Lung microvascular endothelial cell (primary cell): ENCODE results near the gene PHOX2B. TPM values are rescaled to one million over a fixed set of nuclear protein-coding genes. Genes with fewer than 3 reads are reported as not detected.

Source experiments
- DNase-seq, 2 donors: peaks; one replicate each; pipeline versions ENCODE4 v3.0.0 to v3.0.0-alpha.2; 2010; ENCODE audit warnings: low read depth in 2 of 2
- total RNA-seq: library from RNA; depleted of rRNA; stranded (reverse); fragments of >200 nt; gene quantifications from 2 replicates; pipeline ENCODE4 v1.2.1, GENCODE V29; 2014

The PHOX2B gene
- total RNA-seq: not detected in 2 replicates

- no peak for DNase-seq
Measured at GRCh38 chr4:41748571-41749475, at the start of gene PHOX2B. Gene PHOX2B, minus strand, starts transcription at chr4:41748725. Its CDS starts 115 bp downstream, at chr4:41748610.

- no peak for DNase-seq
Measured at GRCh38 chr4:41797260-41797659, 48.7 kb upstream of the PHOX2B start.

- no peak for DNase-seq
Measured at GRCh38 chr4:41796545-41797210, 48.2 kb upstream of the PHOX2B start.

GRCh38 chr4:41795796-41796385, 47.4 kb upstream of the PHOX2B start:
- DNase-seq: no peak

GRCh38 chr4:41792166-41792565, 43.6 kb upstream of the PHOX2B start:
- no peak for DNase-seq

- no peak for DNase-seq
Measured at GRCh38 chr4:41791557-41791956, 43.0 kb upstream of the PHOX2B start.

- no peak for DNase-seq
Measured at GRCh38 chr4:41787931-41788330, 39.4 kb upstream of the PHOX2B start.

- no peak for DNase-seq
Measured at GRCh38 chr4:41785665-41786064, 37.1 kb upstream of the PHOX2B start.

GRCh38 chr4:41784191-41784979, 35.9 kb upstream of the PHOX2B start:
- DNase-seq: no peak

GRCh38 chr4:41776466-41776865, 27.9 kb upstream of the PHOX2B start:
- DNase-seq: no peak

- DNase-seq: no peak
Measured at GRCh38 chr4:41763729-41764128, 15.2 kb upstream of the PHOX2B start.

GRCh38 chr4:41758884-41759283, 10.4 kb upstream of the PHOX2B start:
- DNase-seq: no peak

GRCh38 chr4:41757521-41758156, 9.1 kb upstream of the PHOX2B start:
- DNase-seq: peak in 1 of 2 donors; percentile 39

- no peak for DNase-seq
Measured at GRCh38 chr4:41753942-41754341, 5.4 kb upstream of the PHOX2B start.

GRCh38 chr4:41752081-41752836, 3.7 kb upstream of the PHOX2B start:
- no peak for DNase-seq

- DNase-seq: no peak
Measured at GRCh38 chr4:41751449-41752061, 3.0 kb upstream of the PHOX2B start.

- DNase-seq: no peak
Measured at GRCh38 chr4:41750626-41751448, 2.3 kb upstream of the PHOX2B start.

- DNase-seq: no peak
Measured at GRCh38 chr4:41750121-41750625, 1.6 kb upstream of the PHOX2B start.

- DNase-seq: no peak
Measured at GRCh38 chr4:41749631-41750039, 1.1 kb upstream of the PHOX2B start.
